GOT3 (cell line): ENCODE measurements around the gene AIFM3.

Experiments
- DNase-seq: peaks from one replicate; lab custom pipeline; 2025; ENCODE audit warnings: mixed read lengths; lab: John Stamatoyannopoulos, UW

The AIFM3 gene

DNA sequence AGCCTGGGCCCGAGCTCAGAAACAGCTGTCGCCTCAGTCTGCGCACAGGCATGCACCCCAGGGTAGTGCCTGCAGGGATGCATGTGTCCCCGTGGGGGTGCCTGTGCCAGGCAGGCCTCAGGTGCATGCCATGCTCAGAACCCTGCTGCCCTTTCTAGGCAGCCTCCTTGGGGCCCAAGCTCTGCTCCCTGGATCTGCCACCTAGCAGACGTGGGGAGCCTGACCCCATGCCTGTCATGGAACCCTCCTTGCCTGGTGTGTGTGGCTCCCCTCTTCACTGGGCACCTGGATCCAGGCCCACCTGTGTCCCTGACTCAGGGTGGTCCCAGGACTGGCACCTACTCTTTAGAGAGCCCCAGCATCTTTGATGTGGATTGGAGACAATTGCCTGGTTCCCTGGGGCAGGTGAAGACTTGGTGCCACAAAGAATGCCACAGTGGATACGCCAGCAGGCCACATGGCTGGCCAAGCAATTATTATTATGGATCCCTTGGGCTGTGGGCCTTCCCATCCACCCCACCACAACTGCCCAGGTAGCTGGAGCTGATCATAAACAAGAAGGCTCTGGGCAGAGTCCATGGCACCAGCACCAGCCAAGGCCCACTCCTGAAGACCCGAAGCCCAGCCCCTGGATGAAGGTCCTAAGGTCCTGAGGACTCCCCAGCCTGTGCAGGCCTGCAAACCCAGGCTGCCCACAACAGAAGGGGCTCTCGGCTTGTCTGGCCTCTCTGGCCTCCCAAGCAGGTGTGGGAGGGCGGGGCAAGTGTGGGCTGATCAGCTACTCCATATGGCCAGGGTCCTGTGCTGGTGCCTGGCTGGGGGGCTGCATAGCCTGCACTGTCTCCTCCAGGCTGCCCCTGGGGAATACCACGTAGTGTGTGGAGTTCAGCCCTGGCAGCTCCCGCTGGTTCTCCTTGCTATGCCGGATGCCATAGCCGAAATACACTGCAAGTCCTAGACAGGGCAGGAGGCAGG is 61.5 kb downstream of the AIFM3 start:
- no peak for DNase-seq

DNA sequence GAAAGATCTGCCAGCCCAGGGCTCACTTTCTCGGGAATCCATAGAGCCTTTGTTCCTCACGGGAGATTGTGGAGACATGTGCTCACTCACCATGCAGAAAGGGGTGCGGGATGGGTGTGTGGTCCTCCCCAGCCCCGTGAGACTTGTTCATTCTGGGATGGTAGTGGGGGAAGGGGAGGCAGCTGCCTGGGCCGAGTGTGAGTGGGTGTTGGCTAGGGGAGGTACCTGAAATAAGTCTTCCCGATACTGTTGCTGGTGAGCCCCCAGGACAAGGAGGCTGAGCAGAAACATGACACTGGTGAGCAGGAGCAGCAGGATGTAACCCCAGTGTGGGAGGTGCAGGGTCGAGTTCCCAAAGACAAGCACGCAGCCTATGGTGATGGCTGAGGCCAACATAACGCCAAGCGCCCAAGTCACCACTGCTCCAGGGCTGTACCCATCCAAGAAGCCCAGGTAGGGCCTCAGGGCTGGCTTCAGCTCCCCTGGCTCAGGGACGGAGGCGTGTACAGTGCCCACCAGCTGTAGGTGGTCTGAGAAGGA is 62.5 kb downstream of the AIFM3 start:
- no peak for DNase-seq

DNA sequence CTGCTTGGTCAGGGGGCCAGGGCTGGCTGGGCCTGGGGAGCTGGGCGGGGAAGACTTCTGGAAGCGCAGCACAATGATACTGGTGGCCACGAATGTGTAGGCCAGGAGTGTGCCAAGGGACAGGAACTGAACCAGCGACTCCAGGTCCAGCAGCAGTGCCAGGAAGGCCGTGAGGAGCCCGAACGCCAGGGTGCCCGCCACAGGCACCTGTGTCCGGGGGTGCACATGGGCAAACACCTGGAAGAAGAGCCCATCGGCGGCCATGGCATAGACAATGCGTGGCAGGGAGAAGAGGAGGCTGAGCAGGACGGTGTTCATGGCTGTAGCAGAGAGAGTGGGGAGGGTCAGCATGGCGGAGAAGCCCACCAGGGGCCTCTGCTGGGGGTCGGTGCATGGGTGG is 63.0 kb downstream of the AIFM3 start:
- no peak for DNase-seq
